ENCODE results near the gene DPPA3. TPM values are rescaled to one million over a fixed set of nuclear protein-coding genes. Genes with fewer than 3 reads are reported as not detected.
A peak's percentile ranks its signal among the peaks of the same experiment; 100 is the strongest.

Gene DPPA3
- total and polyA plus RNA-seq, 2 of the 13 experiments (the other 11 are each of a cell fraction or from before 2014, with no cell fraction given), result not detected

DNA sequence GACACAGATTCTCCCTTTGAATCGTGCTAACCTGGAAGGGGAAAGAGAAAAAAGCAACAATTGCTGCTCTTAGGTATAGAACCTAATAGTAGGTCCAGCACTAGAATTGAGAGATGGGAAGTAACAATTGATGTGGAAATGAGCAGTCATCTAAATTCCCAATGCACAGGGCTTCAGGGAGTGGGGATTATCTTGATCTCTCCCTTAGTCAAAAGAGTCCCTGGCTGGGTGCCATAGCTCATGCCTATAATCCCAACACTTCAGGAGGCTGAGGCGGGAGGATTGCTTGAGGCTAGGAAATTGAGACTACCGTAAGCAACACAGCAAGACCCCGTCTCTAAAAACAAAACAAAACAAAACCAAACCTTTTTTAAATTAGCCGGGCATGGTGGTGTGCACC, 49.5 kb upstream of the DPPA3 start:
- ChIA-PET CTCF (ENCODE audit: low intra/inter-chr PET ratio, low total read pairs) (no interaction called here), POLR2A (no interaction called here)
- no peak for ATAC-seq
- Histone ChIP-seq H4K20me1 (ENCODE audit: insufficient read depth, low read length) (no peaks in the 10 kb centered on the region), H2AFZ (ENCODE audit: low read length) (no peak overlapping the region), H3K4me3 (replicated peaks in 1 of 3; ENCODE audit: insufficient read depth in 1 of 3, low read depth in 2 of 3, low read length in 3 of 3) (no peak overlapping the region), H3K36me3 (replicated peaks in 1 of 2; ENCODE audit: control insufficient read depth in 1 of 2, insufficient read depth in 2 of 2, low read length in 2 of 2) (no peaks in the 10 kb centered on the region), H3K9me3 (ENCODE audit: low read length) (no peaks in the 10 kb centered on the region), H3K4me1 (ENCODE audit: insufficient read depth, low read length) (peaks cover 12% of the 10 kb centered on the region), H3K9ac (ENCODE audit: insufficient read depth, low read depth, low read length) (no peak overlapping the region), H3K27me3 (ENCODE audit: control insufficient read depth in 1 of 2, insufficient read depth in 2 of 2, low read length in 2 of 2) (peaks cover 0 to 10% of the 10 kb centered on the region in 2 experiments; a peak in 1 of 5 replicates), H3K79me2 (ENCODE audit: insufficient read depth, low read length) (no peaks in the 10 kb centered on the region), H3K27ac (ENCODE audit: extremely low read length, insufficient read depth, low read length) (no peak overlapping the region), H3K4me2 (ENCODE audit: low read depth, low read length) (no peak overlapping the region)
- DNase-seq (ENCODE audit: low spot score), result no peak
- in situ Hi-C loops (cut with HindIII; ENCODE audit: extremely low pct_ligation_motif_present, low pct_unique_long_range_greater_than_20kb), result no loop called here
- intact Hi-C loops (cut with micrococcal nuclease; ENCODE audit: unreplicated experiment), result no loop called here
- no peak for FAIRE-seq
- no TSS peak for BruUV-seq (replicated peaks)
- 26% methylated on average over 5 of the region's 5 CpGs for WGBS (ENCODE audit: low lambda C conversion rate)
- no peak for TF ChIP-seq PRMT3 (CRISPR knock-in tag; IDR thresholded peaks at IDR 0.05; ENCODE audit: borderline replicate concordance, low read depth)
- TF ChIP-seq ZNF558 (CRISPR knock-in tag; IDR thresholded peaks at IDR 0.05; ENCODE audit: borderline replicate concordance), result no peak
- TF ChIP-seq ZFP62 (CRISPR knock-in tag; IDR thresholded peaks at IDR 0.05), result no peak
- TF ChIP-seq HOXA7 (CRISPR knock-in tag; IDR thresholded peaks at IDR 0.05), result no peak
- TF ChIP-seq, protein P1, sequence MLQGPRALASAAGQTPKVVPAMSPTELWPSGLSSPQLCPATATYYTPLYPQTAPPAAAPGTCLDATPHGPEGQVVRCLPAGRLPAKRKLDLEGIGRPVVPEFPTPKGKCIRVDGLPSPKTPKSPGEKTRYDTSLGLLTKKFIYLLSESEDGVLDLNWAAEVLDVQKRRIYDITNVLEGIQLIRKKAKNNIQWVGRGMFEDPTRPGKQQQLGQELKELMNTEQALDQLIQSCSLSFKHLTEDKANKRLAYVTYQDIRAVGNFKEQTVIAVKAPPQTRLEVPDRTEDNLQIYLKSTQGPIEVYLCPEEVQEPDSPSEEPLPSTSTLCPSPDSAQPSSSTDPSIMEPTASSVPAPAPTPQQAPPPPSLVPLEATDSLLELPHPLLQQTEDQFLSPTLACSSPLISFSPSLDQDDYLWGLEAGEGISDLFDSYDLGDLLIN (CRISPR knock-in tag; IDR thresholded peaks at IDR 0.05; ENCODE audit: borderline replicate concordance), result no peak
- TF ChIP-seq GATAD1 (CRISPR knock-in tag; IDR thresholded peaks at IDR 0.05), result no peak
- TF ChIP-seq ZSCAN25 (CRISPR knock-in tag; IDR thresholded peaks at IDR 0.05), result no peak

DNA sequence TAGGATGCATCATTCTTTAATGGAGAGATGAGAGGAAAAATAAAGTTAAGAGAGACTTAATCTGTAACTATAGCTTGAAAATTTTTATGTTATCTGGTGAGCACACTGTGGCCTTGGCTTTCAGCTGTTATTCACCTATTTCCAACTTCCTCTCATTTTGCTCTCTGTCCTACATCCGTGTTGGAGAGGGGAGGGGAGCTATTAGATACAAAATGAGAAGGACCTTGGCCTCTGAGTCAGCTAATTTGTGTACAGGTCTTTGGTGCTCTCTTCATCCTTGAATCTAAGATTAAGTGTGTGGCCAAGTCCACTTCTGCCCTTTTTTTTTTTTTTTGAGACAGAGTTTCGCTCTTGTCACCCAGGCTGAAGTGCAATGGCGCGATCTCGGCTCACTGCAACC, 44.6 kb upstream of the DPPA3 start:
- ChIA-PET CTCF (ENCODE audit: low intra/inter-chr PET ratio, low total read pairs) (no interaction called here), POLR2A (no interaction called here)
- H3K4me1 ChIP-seq (ENCODE audit: insufficient read depth, low read length), result peaks cover 20% of the 10 kb centered on the region
- H3K27ac ChIP-seq (ENCODE audit: extremely low read length, insufficient read depth, low read length), result no peak overlapping the region
- H4K20me1 ChIP-seq (ENCODE audit: insufficient read depth, low read length), result no peaks in the 10 kb centered on the region
- FAIRE-seq (no peak), ATAC-seq (peak; percentile 43), DNase-seq (ENCODE audit: low spot score) (peak; percentile 40)
- H3K27me3 ChIP-seq (ENCODE audit: control insufficient read depth in 1 of 2, insufficient read depth in 2 of 2, low read length in 2 of 2), result peaks cover 0 to 10% of the 10 kb centered on the region in 2 experiments; a peak in 1 of 5 replicates
- in situ Hi-C loops (cut with HindIII; ENCODE audit: extremely low pct_ligation_motif_present, low pct_unique_long_range_greater_than_20kb), result no loop called here
- H3K4me3 ChIP-seq (replicated peaks in 1 of 3; ENCODE audit: insufficient read depth in 1 of 3, low read depth in 2 of 3, low read length in 3 of 3), result no peak overlapping the region
- intact Hi-C loops (cut with micrococcal nuclease; ENCODE audit: unreplicated experiment), result no loop called here
- H3K4me2 ChIP-seq (ENCODE audit: low read depth, low read length), result peak overlapping the region; percentile 32; the same call in 1 of the 2 replicates
- no TSS peak for BruUV-seq (replicated peaks)
- H2AFZ ChIP-seq (ENCODE audit: low read length), result no peak overlapping the region
- H3K79me2 ChIP-seq (ENCODE audit: insufficient read depth, low read length), result no peaks in the 10 kb centered on the region
- no peaks in the 10 kb centered on the region for H3K36me3 ChIP-seq (replicated peaks in 1 of 2; ENCODE audit: control insufficient read depth in 1 of 2, insufficient read depth in 2 of 2, low read length in 2 of 2)
- no peak overlapping the region for H3K9ac ChIP-seq (ENCODE audit: insufficient read depth, low read depth, low read length)
- 62% methylated on average over 5 of the region's 5 CpGs for WGBS (ENCODE audit: low lambda C conversion rate)
- H3K9me3 ChIP-seq (ENCODE audit: low read length), result no peaks in the 10 kb centered on the region
- TF ChIP-seq RARA (CRISPR knock-in tag; IDR thresholded peaks at IDR 0.05), result peak; percentile 38; the same call in 1 of the 2 replicates
- 0 out of 2 replicates have a peak, but pooled peaks have one; percentile 32 for TF ChIP-seq SAP130 (CRISPR knock-in tag; IDR thresholded peaks at IDR 0.05; ENCODE audit: low read depth)
- TF ChIP-seq, protein P2, sequence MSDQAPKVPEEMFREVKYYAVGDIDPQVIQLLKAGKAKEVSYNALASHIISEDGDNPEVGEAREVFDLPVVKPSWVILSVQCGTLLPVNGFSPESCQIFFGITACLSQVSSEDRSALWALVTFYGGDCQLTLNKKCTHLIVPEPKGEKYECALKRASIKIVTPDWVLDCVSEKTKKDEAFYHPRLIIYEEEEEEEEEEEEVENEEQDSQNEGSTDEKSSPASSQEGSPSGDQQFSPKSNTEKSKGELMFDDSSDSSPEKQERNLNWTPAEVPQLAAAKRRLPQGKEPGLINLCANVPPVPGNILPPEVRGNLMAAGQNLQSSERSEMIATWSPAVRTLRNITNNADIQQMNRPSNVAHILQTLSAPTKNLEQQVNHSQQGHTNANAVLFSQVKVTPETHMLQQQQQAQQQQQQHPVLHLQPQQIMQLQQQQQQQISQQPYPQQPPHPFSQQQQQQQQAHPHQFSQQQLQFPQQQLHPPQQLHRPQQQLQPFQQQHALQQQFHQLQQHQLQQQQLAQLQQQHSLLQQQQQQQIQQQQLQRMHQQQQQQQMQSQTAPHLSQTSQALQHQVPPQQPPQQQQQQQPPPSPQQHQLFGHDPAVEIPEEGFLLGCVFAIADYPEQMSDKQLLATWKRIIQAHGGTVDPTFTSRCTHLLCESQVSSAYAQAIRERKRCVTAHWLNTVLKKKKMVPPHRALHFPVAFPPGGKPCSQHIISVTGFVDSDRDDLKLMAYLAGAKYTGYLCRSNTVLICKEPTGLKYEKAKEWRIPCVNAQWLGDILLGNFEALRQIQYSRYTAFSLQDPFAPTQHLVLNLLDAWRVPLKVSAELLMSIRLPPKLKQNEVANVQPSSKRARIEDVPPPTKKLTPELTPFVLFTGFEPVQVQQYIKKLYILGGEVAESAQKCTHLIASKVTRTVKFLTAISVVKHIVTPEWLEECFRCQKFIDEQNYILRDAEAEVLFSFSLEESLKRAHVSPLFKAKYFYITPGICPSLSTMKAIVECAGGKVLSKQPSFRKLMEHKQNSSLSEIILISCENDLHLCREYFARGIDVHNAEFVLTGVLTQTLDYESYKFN (CRISPR knock-in tag; conservative IDR thresholded peaks at IDR 0.05), result peak; percentile 50; the same call in 1 of the 2 replicates
- TF ChIP-seq, protein P3, sequence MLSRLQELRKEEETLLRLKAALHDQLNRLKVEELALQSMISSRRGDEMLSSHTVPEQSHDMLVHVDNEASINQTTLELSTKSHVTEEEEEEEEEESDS (CRISPR knock-in tag; IDR thresholded peaks at IDR 0.05; ENCODE audit: borderline replicate concordance), result no peak
- peak; percentile 58; the same call in 1 of the 2 replicates for TF ChIP-seq MIXL1 (CRISPR knock-in tag; IDR thresholded peaks at IDR 0.05)
- peak; percentile 56; the same call in 1 of the 2 replicates for TF ChIP-seq RXRB (CRISPR knock-in tag; IDR thresholded peaks at IDR 0.05; ENCODE audit: borderline replicate concordance)
- TF ChIP-seq PPARG (CRISPR knock-in tag; conservative IDR thresholded peaks at IDR 0.05), result peak; percentile 81
- TF ChIP-seq ZZZ3 (CRISPR knock-in tag; IDR thresholded peaks at IDR 0.05; ENCODE audit: borderline replicate concordance), result no peak

All from HepG2 (cell line).